D341Med (cell line): Measurements from ENCODE around the gene ZNF417.
"Not testable (repeated sequence)": the region's sequence is repeated elsewhere in the genome, so short reads cannot be mapped to it uniquely, and the experiment has no call there.

Experiments
- DNase-seq: peaks from one replicate; pipeline ENCODE4 v3.0.0; 2012; ENCODE audit warnings: low spot score

The ZNF417 gene

DNA sequence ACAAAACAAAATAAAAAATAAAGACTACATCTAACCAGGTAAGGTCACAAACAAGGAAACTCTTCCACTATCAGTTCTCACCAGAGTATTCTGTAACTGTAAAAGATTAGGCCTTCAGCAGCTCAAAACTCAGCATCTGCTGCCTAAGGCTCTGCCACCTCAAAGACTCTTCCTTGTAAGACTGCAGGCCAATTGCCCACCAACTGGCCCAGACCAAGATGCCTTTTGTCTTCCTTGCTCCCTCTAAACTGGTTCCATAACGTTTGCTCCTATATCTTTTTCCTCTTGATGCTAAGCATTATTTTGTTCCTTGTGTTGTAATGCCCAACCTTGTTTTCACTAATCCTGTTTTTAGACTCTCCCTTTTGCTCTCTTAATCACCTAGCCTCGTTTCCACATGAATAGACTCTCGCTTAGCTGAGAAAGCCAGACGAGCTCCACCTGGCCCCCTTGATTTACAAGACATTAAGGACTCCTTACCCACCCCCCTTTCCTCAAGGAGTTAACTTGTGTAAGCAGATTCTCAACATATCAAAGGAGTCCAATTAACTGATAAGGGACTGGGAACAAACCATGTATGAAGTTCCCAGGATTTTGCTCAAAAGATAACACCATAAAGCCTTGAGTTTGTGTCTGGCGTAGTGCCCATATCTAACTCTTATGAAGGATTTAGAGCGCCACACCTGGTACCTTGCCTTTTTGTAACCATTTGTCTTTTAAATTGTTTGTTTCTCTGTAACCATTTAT, 29.0 kb downstream of the ZNF417 start:
- DNase-seq = peak; percentile 36

DNA sequence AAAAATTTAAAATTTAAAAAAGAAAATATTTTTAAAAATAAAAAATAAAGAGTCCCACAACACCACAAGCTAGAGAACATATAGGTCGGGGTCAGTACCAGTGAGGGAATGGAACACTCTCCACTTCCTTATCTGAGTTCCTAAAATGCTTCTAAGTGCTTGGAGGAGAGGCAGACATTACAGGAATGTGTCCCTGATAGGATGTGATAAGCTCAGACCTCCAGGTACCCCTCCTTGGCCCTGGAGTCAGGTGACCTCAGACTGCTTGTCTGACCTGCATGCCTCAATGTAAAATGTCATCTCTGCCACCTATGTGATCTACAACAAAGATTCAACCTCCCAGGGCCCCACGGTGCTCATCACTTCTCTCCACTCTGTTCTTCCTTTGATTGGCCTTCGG, 30.3 kb downstream of the ZNF417 start:
- no peak for DNase-seq

DNA sequence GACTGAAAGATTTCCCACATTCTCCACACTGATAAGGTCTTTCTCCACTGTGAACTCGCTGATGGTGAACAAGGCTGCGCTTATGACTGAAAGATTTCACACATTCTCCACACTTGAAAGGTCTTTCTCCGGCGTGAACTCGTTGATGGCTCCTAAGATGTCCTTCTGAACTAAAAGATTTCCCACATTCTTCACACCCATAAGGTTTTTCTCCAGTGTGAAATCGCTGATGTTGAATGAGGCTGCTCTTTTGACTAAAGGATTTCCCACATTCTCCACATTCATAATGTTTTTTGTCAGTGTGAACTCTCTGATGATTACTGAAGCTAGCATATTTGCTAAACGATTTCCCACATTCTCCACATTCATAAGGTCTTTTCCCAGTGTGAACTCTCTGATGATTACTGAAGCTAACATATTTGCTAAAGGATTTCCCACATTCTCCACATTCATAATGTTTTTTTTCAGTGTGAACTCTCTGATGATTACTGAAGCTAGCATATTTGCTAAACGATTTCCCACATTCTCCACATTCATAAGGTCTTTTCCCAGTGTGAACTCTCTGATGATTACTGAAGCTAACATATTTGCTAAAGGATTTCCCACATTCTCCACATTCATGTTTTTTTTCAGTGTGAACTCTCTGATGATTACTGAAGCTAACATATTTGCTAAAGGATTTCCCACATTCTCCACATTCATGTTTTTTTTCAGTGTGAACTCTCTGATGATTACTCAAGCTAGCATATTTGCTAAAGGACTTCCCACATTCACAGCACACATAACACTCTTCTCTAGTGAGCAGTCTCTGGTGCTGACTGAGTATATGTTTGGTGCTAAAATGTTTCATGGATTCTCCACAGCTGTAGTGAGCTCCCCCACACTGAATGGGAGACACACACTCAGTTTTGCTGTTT, 42.3 kb downstream of the ZNF417 start:
- not testable (repeated sequence) for DNase-seq

DNA sequence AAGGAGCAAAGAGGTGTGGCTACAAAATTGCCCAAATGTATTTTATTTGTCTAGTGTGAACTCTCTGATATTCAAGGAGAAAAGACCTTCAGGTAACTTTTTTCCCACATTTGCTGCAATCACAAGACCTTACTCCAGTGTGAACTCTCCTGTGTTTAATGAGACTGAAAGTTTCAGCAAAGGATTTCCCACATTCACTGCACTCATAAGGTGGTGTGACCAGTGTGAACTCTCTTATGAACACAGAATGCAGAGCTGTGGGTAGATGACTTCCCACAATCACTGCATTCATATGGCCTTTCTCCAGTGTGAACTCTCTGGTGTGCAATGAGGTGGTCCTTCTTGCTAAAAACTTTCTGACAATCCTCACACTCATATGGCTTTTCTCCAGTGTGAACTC, 43.9 kb downstream of the ZNF417 start:
- no peak for DNase-seq

- no peak for DNase-seq
These were observed 46.2 kb downstream of the ZNF417 start for GRCh38 chr19:57870225-57870624.

DNA sequence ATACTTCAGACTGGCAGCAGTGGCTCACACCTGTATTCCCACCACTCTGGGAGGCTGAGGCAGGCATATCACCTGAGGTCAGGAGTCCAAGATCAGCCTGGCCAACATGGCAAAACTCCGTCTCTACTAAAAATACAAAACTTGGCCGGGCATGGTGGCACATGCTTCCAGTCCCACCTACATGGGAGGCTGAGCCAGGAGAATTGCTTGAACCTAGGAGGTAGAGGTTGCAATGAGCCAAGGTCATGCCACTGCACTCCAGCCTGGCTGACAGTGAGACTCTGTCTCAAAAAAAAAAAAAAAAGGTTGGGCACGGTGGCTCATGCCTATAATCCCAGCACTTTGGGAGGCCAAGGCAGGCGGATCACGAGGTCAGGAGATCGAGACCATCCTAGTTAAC, 46.7 kb downstream of the ZNF417 start:
- not testable (repeated sequence) for DNase-seq

DNA sequence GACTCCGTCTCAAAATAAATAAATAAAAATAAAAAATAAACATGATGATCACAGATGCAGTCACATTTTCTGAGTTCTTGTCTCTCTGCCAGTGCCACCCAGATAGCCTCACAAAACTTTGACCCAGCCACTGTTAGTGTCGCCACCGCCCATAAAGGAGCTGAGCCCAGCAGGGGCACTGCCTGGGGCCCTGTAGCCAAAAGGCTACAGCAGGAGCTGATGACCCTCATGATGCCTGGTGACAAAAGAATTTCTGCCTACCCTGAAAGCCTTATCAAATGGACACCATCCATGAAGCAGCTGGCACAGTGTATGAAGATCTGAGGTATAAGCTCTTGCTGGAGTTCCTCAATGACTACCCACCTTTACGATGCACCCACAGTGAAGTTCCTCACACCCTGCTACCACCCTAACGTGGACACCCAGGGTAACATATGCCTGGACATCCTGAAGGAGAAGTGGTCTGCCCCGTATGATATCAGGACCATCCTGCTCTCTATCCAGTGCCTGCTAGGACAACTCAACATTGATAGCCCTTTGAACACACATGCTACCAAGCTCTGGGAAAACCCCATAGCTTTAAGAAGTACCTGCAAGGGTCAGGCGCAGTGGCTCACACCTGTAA, 48.4 kb downstream of the ZNF417 start:
- no peak for DNase-seq
